Lower lobe of right lung (tissue), 2 donors: Measurements from ENCODE around the gene PEX3. TPM values are rescaled to one million over a fixed set of nuclear protein-coding genes. Genes with fewer than 3 reads are reported as not detected.

Experiments used
- ATAC-seq, 2 donors: fragments of 200-7000 bp; cut with Tn5 transposase; one replicate each; pipeline ENCODE4 v1.9.1; 2020 to 2022; ENCODE audit warnings: mild to moderate bottlenecking in 2 of 2, moderate library complexity in 2 of 2
- DNase-seq: peaks from one replicate; pipeline ENCODE4 v3.0.0-alpha.2; 2020
- H3K27ac ChIP-seq: fragments of 200-600 bp; one replicate; pipeline ENCODE4 v1.8.0; 2022
- H3K27me3 ChIP-seq: fragments of 200-600 bp; one replicate; pipeline ENCODE4 v1.8.0; 2022; ENCODE audit warnings: low read depth
- H3K36me3 ChIP-seq: fragments of 200-600 bp; one replicate; pipeline ENCODE4 v1.8.0; 2022; ENCODE audit warnings: mild to moderate bottlenecking
- H3K4me1 ChIP-seq: fragments of 200-600 bp; one replicate; pipeline ENCODE4 v1.8.0; 2022
- H3K4me3 ChIP-seq: fragments of 200-600 bp; one replicate; pipeline ENCODE4 v1.8.0; 2022; ENCODE audit warnings: mild to moderate bottlenecking
- H3K9me3 ChIP-seq: fragments of 200-600 bp; one replicate; pipeline ENCODE4 v1.8.0; 2022
- CTCF ChIP-seq: fragments of 200-600 bp; IDR thresholded peaks from one replicate; pipeline ENCODE4 v1.8.0; 2022; ENCODE audit warnings: antibody characterized with exemption, mild to moderate bottlenecking
- intact Hi-C: fragments of 100-400 bp; cut with DNase I; formaldehyde crosslinking; loops from one replicate; pipeline ENCODE4 v1.11.0; 2022
- long read RNA-seq: library from polyadenylated mRNA; unstranded; transcript quantifications from one replicate; pipeline ENCODE4 v2.0.0, GENCODE V29; 2021
- total RNA-seq: library from RNA; stranded (reverse); fragmentation: NEBNext Ultra II Directional; extraction: Animal tissue kit (Norgen Biotek cat#: 25700); gene quantifications from one replicate; pipeline ENCODE4 v1.2.1, GENCODE V29; 2021
- donor health status: DM: no; HTN: yes; CAD: no; lungs with severe emphysema.

Gene PEX3
- total RNA-seq: 14.7 TPM
- long read RNA-seq, transcript PEX3-201 (12 exons, 1,969 nt): major isoform, 34 of 39 reads
- long read RNA-seq, partial matches to known transcripts: 4 of 39 reads
- long read RNA-seq, other reads (novel, unspliced or antisense): 1 of 39 reads

- ATAC-seq: peak; percentile 100
- peaks cover 18% of the 10 kb centered on the region for H3K4me1 ChIP-seq
- no peaks in the 10 kb centered on the region for H3K36me3 ChIP-seq
- no peaks in the 10 kb centered on the region for H3K9me3 ChIP-seq
- TF ChIP-seq CTCF: no peak
- peak within 1 kb of the TSS; percentile 79 for H3K4me3 ChIP-seq
- peak; percentile 96 for DNase-seq
- no peaks in the 10 kb centered on the region for H3K27me3 ChIP-seq
- peak within 1 kb of the TSS; percentile 82 for H3K27ac ChIP-seq
- intact Hi-C loops: no loop called here
These were observed at the start of gene PEX3, which contains the start of gene ADAT2 for GRCh38 chr6:143450453-143451371. TSS of gene PEX3 (plus strand) at chr6:143450805. CDS start at chr6:143451043, 238 bp downstream. TSS of gene ADAT2 (minus strand) at chr6:143450695. CDS start at chr6:143450658, 37 bp downstream.

GRCh38 chr6:143401068-143401446, 49.5 kb upstream of the PEX3 start:
- H3K9me3 ChIP-seq: no peaks in the 10 kb centered on the region
- no peak overlapping the region for H3K4me3 ChIP-seq
- DNase-seq (no peak), ATAC-seq (no peak)
- TF ChIP-seq CTCF: no peak
- H3K36me3 ChIP-seq: no peaks in the 10 kb centered on the region
- H3K4me1 ChIP-seq: peaks cover 17% of the 10 kb centered on the region
- intact Hi-C loops: no loop called here
- no peaks in the 10 kb centered on the region for H3K27me3 ChIP-seq
- H3K27ac ChIP-seq: no peak overlapping the region

- Histone ChIP-seq H3K27me3 (no peaks in the 10 kb centered on the region), H3K4me1 (peaks cover 16% of the 10 kb centered on the region), H3K36me3 (no peaks in the 10 kb centered on the region), H3K4me3 (no peak overlapping the region), H3K27ac (no peak overlapping the region), H3K9me3 (no peaks in the 10 kb centered on the region)
- DNase-seq (no peak), ATAC-seq (no peak)
- TF ChIP-seq CTCF: no peak
- intact Hi-C loops: no loop called here
These were observed 48.8 kb upstream of the PEX3 start for GRCh38 chr6:143401636-143402370.

GRCh38 chr6:143402721-143403336, 47.8 kb upstream of the PEX3 start:
- H3K36me3 ChIP-seq: no peaks in the 10 kb centered on the region

More at GRCh38 chr6:143402721-143403336, 47.8 kb upstream of the PEX3 start:
- H3K9me3 ChIP-seq: no peaks in the 10 kb centered on the region
- intact Hi-C loops: no loop called here
- H3K4me3 ChIP-seq: no peak overlapping the region
- no peak overlapping the region for H3K27ac ChIP-seq
- DNase-seq (no peak), ATAC-seq (no peak)
- peaks cover 13% of the 10 kb centered on the region for H3K4me1 ChIP-seq
- TF ChIP-seq CTCF: no peak
- no peaks in the 10 kb centered on the region for H3K27me3 ChIP-seq
